ENCODE data around the gene BEST1. TPM values are rescaled to one million over a fixed set of nuclear protein-coding genes. Genes with fewer than 3 reads are reported as not detected.
"Not testable (repeated sequence)": the region's sequence is repeated elsewhere in the genome, so short reads cannot be mapped to it uniquely, and the experiment has no call there.

Gene BEST1
- total RNA-seq, 1 donor from 2014 or later = under 0.01 TPM

- peak; percentile 57 for DNase-seq (ENCODE audit: low read depth, low spot score)
Measured at GRCh38 chr11:61947486-61948210, 2.5 kb upstream of the BEST1 start.

- no peak for DNase-seq (ENCODE audit: low read depth, low spot score)
Measured at GRCh38 chr11:61948505-61948904, 1.6 kb upstream of the BEST1 start.

GRCh38 chr11:61949169-61950034, 749 bp upstream of the BEST1 start:
- DNase-seq (ENCODE audit: low read depth, low spot score) = peak; percentile 40

GRCh38 chr11:61951484-61952135, 1.5 kb downstream of the BEST1 start:
- DNase-seq (ENCODE audit: low read depth, low spot score) = no peak

- DNase-seq (ENCODE audit: low read depth, low spot score) = no peak
Measured at GRCh38 chr11:61952882-61953281, 2.7 kb downstream of the BEST1 start.

- not testable (repeated sequence) for DNase-seq (ENCODE audit: low read depth, low spot score)
Measured at GRCh38 chr11:61953632-61954031, 3.5 kb downstream of the BEST1 start.

GRCh38 chr11:61954106-61954850, 4.1 kb downstream of the BEST1 start:
- DNase-seq (ENCODE audit: low read depth, low spot score) = no peak

- no peak for DNase-seq (ENCODE audit: low read depth, low spot score)
Measured at GRCh38 chr11:61954851-61955421, 4.8 kb downstream of the BEST1 start.

- no peak for DNase-seq (ENCODE audit: low read depth, low spot score)
Measured at GRCh38 chr11:61955422-61956135, 5.4 kb downstream of the BEST1 start.

- no peak for DNase-seq (ENCODE audit: low read depth, low spot score)
Measured at GRCh38 chr11:61956191-61957020, 6.3 kb downstream of the BEST1 start.

- DNase-seq (ENCODE audit: low read depth, low spot score) = no peak
Measured at GRCh38 chr11:61957021-61957770, 7.0 kb downstream of the BEST1 start.

GRCh38 chr11:61958590-61958989, 8.4 kb downstream of the BEST1 start:
- DNase-seq (ENCODE audit: low read depth, low spot score) = no peak

GRCh38 chr11:61959114-61959513, 9.0 kb downstream of the BEST1 start:
- no peak for DNase-seq (ENCODE audit: low read depth, low spot score)

- no peak for DNase-seq (ENCODE audit: low read depth, low spot score)
Measured at GRCh38 chr11:61959678-61960077, 9.5 kb downstream of the BEST1 start.

GRCh38 chr11:61960532-61960931, 10.4 kb downstream of the BEST1 start:
- DNase-seq (ENCODE audit: low read depth, low spot score) = no peak

- DNase-seq (ENCODE audit: low read depth, low spot score) = no peak
Measured at GRCh38 chr11:61961570-61962212, 11.5 kb downstream of the BEST1 start.

- no peak for DNase-seq (ENCODE audit: low read depth, low spot score)
Measured at GRCh38 chr11:61962213-61963015, 12.3 kb downstream of the BEST1 start.

GRCh38 chr11:61963016-61963281, 12.8 kb downstream of the BEST1 start:
- no peak for DNase-seq (ENCODE audit: low read depth, low spot score)
